ENCODE measurements around the gene GAL3ST3.

DNA sequence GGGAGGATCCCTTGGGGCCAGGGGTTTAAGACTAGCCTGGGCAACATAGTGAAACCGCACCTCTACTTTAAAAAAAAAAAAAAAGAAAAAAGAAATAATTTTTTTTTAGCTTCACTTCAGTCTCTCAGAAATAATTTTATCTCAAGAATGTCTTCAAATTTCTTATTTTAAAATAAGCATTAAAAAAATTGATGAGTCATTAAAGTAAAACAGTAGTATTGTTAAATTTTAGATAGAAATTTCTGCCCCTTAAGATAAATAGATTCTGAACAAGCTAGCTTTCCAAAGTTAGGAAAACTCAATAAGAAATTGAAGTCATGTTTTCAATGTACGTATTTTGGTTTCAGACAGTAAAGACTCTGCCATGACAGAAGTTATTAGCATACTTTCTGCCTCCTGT, 13.4 kb upstream of the GAL3ST3 start:
- TF ChIP-seq CTCF (IDR thresholded peaks at IDR 0.05 in 8 of 11, conservative IDR thresholded peaks at IDR 0.05 in 3 of 11) (no peak), POLR2AphosphoS5 (IDR thresholded peaks at IDR 0.05) (no peak), POLR2A (IDR thresholded peaks at IDR 0.05) (no peak)

Measured in spleen (tissue), 7 donors.